C4-2B (cell line): Measurements from ENCODE around the gene PPM1F.

Source experiments
- CTCF ChIP-seq: fragments of 450-650 bp; conservative IDR thresholded peaks from 2 replicates; pipeline ENCODE4 v1.5.1; 2017; ENCODE audit warnings: mild to moderate bottlenecking
- ZFX ChIP-seq: fragments of 450-650 bp; IDR thresholded peaks from 2 replicates; pipeline ENCODE4 v1.6.1; 2017

GRCh38 chr22:21917959-21918261 lies 34.7 kb downstream of the PPM1F start:
- TF ChIP-seq CTCF (no peak), ZFX (no peak)
